ENCODE data around the gene ALG6.
"Not testable (repeated sequence)": the region's sequence is repeated elsewhere in the genome, so short reads cannot be mapped to it uniquely, and the experiment has no call there.

Gene ALG6

DNA sequence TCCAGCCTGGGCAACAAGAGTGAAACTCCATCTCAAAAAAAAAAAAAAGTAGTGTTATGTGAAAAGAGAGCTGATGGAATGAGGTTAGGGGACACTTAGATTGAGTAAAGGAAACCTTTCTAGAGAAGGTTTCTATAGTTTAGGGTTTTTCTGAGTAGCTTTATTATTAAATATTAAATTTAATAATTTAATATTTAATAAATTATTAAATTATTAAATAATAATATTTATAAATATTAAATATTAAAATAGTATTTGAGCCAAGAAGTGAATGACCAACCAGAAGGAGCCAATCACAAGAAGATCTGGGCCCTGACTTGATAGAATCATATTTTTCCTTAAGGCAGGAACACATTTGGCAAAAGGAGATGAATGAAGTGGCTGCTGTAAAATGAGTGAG, 50.7 kb downstream of the ALG6 start:
- DNase-seq, result no peak

DNA sequence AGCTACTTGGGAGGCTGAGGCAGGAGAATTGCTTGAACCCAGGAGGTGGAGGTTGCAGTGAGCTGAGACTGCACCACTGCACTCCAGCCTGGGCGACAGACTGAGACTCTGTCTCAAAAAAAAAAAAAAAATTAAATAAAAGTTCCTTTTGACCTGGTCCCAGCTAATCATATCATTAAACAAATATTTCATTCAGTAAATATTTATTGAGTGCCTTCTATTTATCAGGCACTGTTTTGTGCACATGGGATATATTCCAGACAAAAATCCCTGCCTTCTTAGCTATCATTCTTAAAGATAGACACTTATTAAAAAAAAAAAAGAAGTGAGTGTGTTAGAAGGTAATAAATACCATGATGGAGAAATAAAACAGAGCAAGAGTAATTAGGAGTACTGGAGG, 53.3 kb downstream of the ALG6 start:
- not testable (repeated sequence) for DNase-seq

DNA sequence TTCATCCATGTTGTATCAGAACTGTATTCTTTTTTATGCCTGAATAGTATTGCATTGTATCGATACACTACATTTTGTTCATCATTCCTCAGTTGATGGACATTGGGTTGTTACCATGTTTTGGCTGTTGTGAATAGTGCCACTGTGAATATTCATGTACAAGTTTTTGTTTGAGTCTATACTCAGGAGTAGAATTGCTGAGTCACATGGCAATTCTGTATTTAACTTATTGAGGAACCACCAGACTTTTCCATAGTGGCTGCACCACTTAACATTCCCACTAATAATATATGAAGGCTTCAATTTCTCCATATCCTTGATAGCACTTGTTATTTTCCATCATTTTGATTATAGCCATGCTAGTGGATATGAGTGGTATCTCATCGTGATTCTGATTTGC, 56.2 kb downstream of the ALG6 start:
- no peak for DNase-seq

DNA sequence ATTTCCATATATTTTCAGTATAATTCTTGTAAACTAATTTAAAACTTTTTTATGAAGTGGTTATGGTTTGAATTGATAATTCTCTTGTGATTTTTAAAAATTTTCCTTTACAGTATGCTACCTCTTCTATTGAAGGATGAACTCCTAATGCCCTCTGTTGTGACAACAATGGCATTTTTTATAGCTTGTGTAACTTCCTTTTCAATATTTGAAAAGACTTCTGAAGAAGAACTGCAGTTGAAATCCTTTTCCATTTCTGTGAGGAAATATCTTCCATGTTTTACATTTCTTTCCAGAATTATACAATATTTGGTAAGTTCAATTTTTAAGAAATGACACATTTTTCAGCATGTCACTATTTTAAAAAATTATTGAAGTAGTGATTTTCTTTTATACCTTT, 61.4 kb downstream of the ALG6 start:
- no peak for DNase-seq

DNA sequence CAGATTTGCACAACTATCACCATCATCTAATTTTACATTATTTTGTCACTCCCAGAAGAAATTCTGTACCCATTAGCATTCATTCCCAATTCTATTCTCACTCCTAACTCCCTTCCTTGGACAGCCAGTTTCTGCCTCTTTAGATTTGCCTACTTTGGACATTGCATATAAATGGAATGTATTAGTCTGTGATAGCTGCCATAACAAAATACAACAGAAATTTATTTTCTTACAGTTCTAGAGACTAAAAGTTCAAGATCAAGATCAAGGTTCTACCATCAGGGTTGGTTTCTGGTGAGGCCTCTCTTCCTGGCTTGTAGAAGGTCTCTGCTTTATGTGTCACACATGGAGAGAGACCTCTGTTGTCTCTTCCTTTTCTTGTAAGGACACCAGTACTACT, 61.9 kb downstream of the ALG6 start:
- DNase-seq, result no peak

DNA sequence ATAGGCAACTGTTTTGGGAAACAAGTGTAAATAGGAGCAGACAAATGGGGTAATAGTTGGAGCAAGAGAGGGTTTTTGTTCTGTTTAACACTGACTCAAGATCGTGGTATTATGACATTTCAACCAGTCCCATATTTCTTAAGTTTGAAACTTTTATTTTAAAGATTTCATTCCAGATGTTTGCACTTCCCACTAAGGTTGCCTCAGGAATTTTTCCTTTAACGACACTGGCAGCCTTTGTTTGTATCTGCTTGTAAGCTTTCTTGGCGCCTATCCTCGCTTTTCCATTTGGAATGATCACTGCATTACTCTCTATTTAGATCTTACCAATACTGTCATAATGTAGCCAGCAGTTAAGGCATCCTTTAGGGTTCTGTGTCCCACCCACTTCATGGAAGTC, 67.7 kb downstream of the ALG6 start:
- DNase-seq, result no peak

GRCh38 chr1:63442141-63442475, 74.7 kb downstream of the ALG6 start:
- DNase-seq, result no peak

DNA sequence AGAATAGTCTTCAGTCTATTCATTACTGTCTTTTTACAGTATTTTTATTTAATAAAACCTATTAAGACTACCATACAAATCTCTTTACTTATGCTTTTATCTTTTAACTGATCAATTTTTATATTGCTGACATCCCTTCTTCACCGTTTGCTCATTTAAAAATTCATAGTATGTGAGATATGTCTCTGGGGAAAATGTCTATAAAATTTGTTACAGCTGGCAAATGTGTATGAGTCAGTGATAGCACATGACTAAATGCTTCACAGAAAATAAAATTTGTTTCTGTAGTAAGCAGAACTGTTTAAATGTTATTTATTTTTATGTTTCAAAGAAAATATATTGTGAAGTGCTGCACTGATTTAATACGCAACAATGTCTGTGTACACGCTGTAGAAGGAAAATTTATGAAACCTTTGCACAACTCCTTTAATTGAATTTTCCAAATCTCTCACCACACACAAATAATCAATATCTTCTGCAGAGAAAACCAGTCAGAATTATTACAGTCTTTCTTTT, 81.4 kb downstream of the ALG6 start:
- DNase-seq, result no peak

- DNase-seq, result no peak
Observed at GRCh38 chr1:63450416-63450815, 83.0 kb downstream of the ALG6 start.

GRCh38 chr1:63453232-63453631, 85.8 kb downstream of the ALG6 start:
- no peak for DNase-seq

GRCh38 chr1:63454269-63454668, 86.8 kb downstream of the ALG6 start:
- no peak for DNase-seq

GRCh38 chr1:63458750-63459149, 91.3 kb downstream of the ALG6 start:
- no peak for DNase-seq

GRCh38 chr1:63461661-63462230, 94.3 kb downstream of the ALG6 start:
- no peak for DNase-seq

- no peak for DNase-seq
Observed at GRCh38 chr1:63463248-63463647, 95.8 kb downstream of the ALG6 start.

DNA sequence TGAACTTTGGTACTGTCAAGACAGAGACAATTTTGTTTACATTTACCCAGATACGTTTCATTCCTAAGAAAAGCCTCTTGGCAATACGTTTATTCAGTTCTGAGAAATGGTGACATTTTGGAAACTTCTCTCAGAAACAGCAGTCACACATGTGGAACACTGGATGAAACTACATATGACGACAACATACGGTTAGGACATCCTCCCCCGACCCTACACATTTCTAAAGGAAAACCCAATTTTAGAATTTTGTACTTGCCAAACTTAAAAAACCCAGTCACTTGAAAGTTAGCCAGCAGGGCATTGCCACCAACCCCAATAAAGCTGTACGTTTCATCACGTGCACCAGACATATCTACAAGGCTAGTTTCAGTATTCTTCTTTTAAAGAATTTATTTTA, 98.8 kb downstream of the ALG6 start:
- DNase-seq, result no peak

- DNase-seq, result no peak
Observed at GRCh38 chr1:63466759-63467158, 99.3 kb downstream of the ALG6 start.

GRCh38 chr1:63468683-63469082, 101.3 kb downstream of the ALG6 start:
- not testable (repeated sequence) for DNase-seq

GRCh38 chr1:63475761-63476160, 108.3 kb downstream of the ALG6 start:
- DNase-seq, result no peak

GRCh38 chr1:63480057-63480456, 112.6 kb downstream of the ALG6 start:
- no peak for DNase-seq

GRCh38 chr1:63486629-63487028, 119.2 kb downstream of the ALG6 start:
- no peak for DNase-seq

- DNase-seq, result no peak
Observed at GRCh38 chr1:63487336-63488065, 120.1 kb downstream of the ALG6 start.

Data from NCI-H187 (cell line).